ENCODE data around the gene SLC25A30. TPM values are rescaled to one million over a fixed set of nuclear protein-coding genes. Genes with fewer than 3 reads are reported as not detected.

Gene SLC25A30
- total and polyA plus RNA-seq, 9 of the 15 experiments (the other 6 are each of a cell fraction or from before 2014, with no cell fraction given) = 1.1 to 11.1 (median 5.6) TPM

DNA sequence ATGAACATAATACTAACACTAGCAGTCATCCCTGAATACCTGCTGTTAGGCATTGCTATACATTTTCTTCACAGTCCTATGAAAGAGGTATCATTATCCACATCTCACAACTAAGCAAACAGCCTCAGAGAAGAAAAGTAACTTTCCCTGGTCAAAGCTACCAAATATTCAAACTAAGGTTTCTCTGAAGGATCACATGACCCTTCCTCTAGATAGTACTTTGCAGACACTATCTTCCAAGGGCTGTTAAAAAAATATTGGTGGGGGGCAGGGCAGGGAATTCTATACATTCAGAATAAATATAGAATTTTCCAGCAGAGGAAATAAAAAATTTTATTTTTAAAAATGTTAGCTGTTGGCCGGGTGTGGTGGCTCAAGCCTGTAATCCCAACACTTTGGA, 3.1 kb downstream of the SLC25A30 start:
- CTCF ChIA-PET (ENCODE audit: low intra/inter-chr PET ratio) = no interaction called here
- TF ChIP-seq, protein P1, sequence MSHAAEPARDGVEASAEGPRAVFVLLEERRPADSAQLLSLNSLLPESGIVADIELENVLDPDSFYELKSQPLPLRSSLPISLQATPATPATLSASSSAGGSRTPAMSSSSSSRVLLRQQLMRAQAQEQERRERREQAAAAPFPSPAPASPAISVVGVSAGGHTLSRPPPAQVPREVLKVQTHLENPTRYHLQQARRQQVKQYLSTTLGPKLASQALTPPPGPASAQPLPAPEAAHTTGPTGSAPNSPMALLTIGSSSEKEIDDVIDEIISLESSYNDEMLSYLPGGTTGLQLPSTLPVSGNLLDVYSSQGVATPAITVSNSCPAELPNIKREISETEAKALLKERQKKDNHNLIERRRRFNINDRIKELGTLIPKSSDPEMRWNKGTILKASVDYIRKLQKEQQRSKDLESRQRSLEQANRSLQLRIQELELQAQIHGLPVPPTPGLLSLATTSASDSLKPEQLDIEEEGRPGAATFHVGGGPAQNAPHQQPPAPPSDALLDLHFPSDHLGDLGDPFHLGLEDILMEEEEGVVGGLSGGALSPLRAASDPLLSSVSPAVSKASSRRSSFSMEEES (CRISPR knock-in tag; IDR thresholded peaks at IDR 0.05) = peak; percentile 80
- TF ChIP-seq, protein P2, sequence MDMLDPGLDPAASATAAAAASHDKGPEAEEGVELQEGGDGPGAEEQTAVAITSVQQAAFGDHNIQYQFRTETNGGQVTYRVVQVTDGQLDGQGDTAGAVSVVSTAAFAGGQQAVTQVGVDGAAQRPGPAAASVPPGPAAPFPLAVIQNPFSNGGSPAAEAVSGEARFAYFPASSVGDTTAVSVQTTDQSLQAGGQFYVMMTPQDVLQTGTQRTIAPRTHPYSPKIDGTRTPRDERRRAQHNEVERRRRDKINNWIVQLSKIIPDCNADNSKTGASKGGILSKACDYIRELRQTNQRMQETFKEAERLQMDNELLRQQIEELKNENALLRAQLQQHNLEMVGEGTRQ (CRISPR knock-in tag; IDR thresholded peaks at IDR 0.05) = peak; percentile 22; the same call in 1 of the 2 replicates
- TF ChIP-seq, protein P3, sequence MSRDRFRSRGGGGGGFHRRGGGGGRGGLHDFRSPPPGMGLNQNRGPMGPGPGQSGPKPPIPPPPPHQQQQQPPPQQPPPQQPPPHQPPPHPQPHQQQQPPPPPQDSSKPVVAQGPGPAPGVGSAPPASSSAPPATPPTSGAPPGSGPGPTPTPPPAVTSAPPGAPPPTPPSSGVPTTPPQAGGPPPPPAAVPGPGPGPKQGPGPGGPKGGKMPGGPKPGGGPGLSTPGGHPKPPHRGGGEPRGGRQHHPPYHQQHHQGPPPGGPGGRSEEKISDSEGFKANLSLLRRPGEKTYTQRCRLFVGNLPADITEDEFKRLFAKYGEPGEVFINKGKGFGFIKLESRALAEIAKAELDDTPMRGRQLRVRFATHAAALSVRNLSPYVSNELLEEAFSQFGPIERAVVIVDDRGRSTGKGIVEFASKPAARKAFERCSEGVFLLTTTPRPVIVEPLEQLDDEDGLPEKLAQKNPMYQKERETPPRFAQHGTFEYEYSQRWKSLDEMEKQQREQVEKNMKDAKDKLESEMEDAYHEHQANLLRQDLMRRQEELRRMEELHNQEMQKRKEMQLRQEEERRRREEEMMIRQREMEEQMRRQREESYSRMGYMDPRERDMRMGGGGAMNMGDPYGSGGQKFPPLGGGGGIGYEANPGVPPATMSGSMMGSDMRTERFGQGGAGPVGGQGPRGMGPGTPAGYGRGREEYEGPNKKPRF (IDR thresholded peaks at IDR 0.05; ENCODE audit: low read depth, low read length) = no peak
- TF ChIP-seq RAD51 (IDR thresholded peaks at IDR 0.05; ENCODE audit: borderline replicate concordance, low read depth) (peak; percentile 51; the same call in 1 of the 2 replicates), MCM5 (IDR thresholded peaks at IDR 0.05; ENCODE audit: low read depth) (no peak)
- Histone ChIP-seq H3K27me3 (ENCODE audit: control insufficient read depth in 2 of 2, insufficient read depth in 2 of 2, low read length in 2 of 2) (no peaks in the 10 kb centered on the region), H3K27ac (ENCODE audit: extremely low read depth, low read depth, low read length) (peak overlapping the region; percentile 46), H3K79me2 (ENCODE audit: control insufficient read depth, insufficient read depth, low read length) (peaks cover 12% of the 10 kb centered on the region; the same call in 2 of the 3 replicates), H3K36me3 (ENCODE audit: control insufficient read depth, insufficient read depth, low read length) (peaks cover 5% of the 10 kb centered on the region; the same call in 1 of the 3 replicates), H3K4me1 (replicated peaks in 1 of 2; ENCODE audit: control insufficient read depth in 2 of 2, insufficient read depth in 2 of 2, low read length in 2 of 2) (peaks cover 17 to 18% of the 10 kb centered on the region in 2 experiments; a peak in 4 of 5 replicates), H2AFZ (ENCODE audit: low read depth, low read length) (peak overlapping the region; percentile 92), H3K9ac (ENCODE audit: insufficient read depth in 1 of 2, low read depth in 2 of 2, low read length in 2 of 2) (peak overlapping the region in 1 of 2 experiments; percentile 49; a peak in 2 of 4 replicates), H3K4me3 (peak overlapping the region; percentile 33; the same call in 1 of the 2 replicates), H3K9me1 (ENCODE audit: control insufficient read depth, insufficient read depth, low read length) (no peaks in the 10 kb centered on the region), H3K9me3 (replicated peaks; ENCODE audit: control insufficient read depth, insufficient read depth, low read depth, low read length) (no peaks in the 10 kb centered on the region), H3K4me2 (ENCODE audit: insufficient read depth, low read length) (peak overlapping the region; percentile 84), H4K20me1 (replicated peaks; ENCODE audit: control insufficient read depth, insufficient read depth, low read length) (no peaks in the 10 kb centered on the region)
- no peak for ATAC-seq
- WGBS (ENCODE audit: insufficient coverage, low coverage, missing lambda C conversion rate) = 14% methylated on average over 1 of the region's 1 CpG
- DNase-seq (ENCODE audit: extremely low read depth in 1 of 4, low spot score in 3 of 4) = no peak
- POLR2A ChIA-PET = interaction anchor here (0.9 to 1.4 kb wide), 2 partner anchors 10 to 17 kb away, joined by 3 to 5 read pairs; no protein-coding TSS in a partner anchor
- FAIRE-seq = peak; percentile 44
- intact Hi-C loops (cut with micrococcal nuclease) = no loop called here
- no TSS peak for BruUV-seq (replicated peaks)
- in situ Hi-C loops (cut with MboI) = no loop called here

Data from K562 (cell line).